Ramos (cell line): ENCODE results near the gene DIO3.

ENCODE experiments used
- in situ Hi-C: fragments of 300-500 bp; cut with MboI; formaldehyde crosslinking; loops from one replicate; pipeline ENCODE4 v1.14.3; 2022; ENCODE audit warnings: low sequenced_read_pairs; ENCODE audit not compliant: unreplicated experiment

DIO3 gene

GRCh38 chr14:101561145-101561896 is at the start of gene DIO3:
Gene DIO3, plus strand, starts transcription at chr14:101561495.
- in situ Hi-C loops, result no loop called here

- in situ Hi-C loops, result no loop called here
Measured at GRCh38 chr14:101511620-101512375, 49.5 kb upstream of the DIO3 start.

- in situ Hi-C loops, result no loop called here
Measured at GRCh38 chr14:101512376-101512695, 49.0 kb upstream of the DIO3 start.

- in situ Hi-C loops, result no loop called here
Measured at GRCh38 chr14:101514136-101514535, 47.2 kb upstream of the DIO3 start.

- in situ Hi-C loops, result no loop called here
Measured at GRCh38 chr14:101516401-101516800, 44.9 kb upstream of the DIO3 start.

GRCh38 chr14:101518611-101519473 is 42.5 kb upstream of the DIO3 start:
- in situ Hi-C loops, result no loop called here

- in situ Hi-C loops, result no loop called here
Measured at GRCh38 chr14:101520621-101521472, 40.4 kb upstream of the DIO3 start.

GRCh38 chr14:101521473-101521915 is 39.8 kb upstream of the DIO3 start:
- in situ Hi-C loops, result no loop called here

GRCh38 chr14:101521978-101522377 is 39.3 kb upstream of the DIO3 start:
- in situ Hi-C loops, result no loop called here

GRCh38 chr14:101525640-101526527 is 35.4 kb upstream of the DIO3 start:
- in situ Hi-C loops, result no loop called here

- in situ Hi-C loops, result no loop called here
Measured at GRCh38 chr14:101527987-101528386, 33.3 kb upstream of the DIO3 start.

GRCh38 chr14:101529079-101529478 is 32.2 kb upstream of the DIO3 start:
- in situ Hi-C loops, result no loop called here

GRCh38 chr14:101534198-101534597 is 27.1 kb upstream of the DIO3 start:
- in situ Hi-C loops, result no loop called here

GRCh38 chr14:101535232-101535631 is 26.1 kb upstream of the DIO3 start:
- in situ Hi-C loops, result no loop called here

GRCh38 chr14:101535701-101536207 is 25.5 kb upstream of the DIO3 start:
- in situ Hi-C loops, result no loop called here

GRCh38 chr14:101537286-101537685 is 24.0 kb upstream of the DIO3 start:
- in situ Hi-C loops, result no loop called here

GRCh38 chr14:101538878-101539277 is 22.4 kb upstream of the DIO3 start:
- in situ Hi-C loops, result no loop called here

- in situ Hi-C loops, result no loop called here
Measured at GRCh38 chr14:101539880-101540279, 21.4 kb upstream of the DIO3 start.
